Activated naive CD4-positive, alpha-beta T cell treated with Interleukin-2 at 50 U/mL for 16 hours (primary cell): ENCODE measurements around the gene LY6G6D.

Experiments
- DNase-seq: peaks from one replicate; pipeline ENCODE4 v3.0.0-alpha.2; 2020

Gene LY6G6D, protein sequence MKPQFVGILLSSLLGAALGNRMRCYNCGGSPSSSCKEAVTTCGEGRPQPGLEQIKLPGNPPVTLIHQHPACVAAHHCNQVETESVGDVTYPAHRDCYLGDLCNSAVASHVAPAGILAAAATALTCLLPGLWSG

GRCh38 chr6:31715022-31715958 lies at the start of gene LY6G6D:
Gene LY6G6D, plus strand, starts transcription at chr6:31715348. Its CDS starts 8 bp downstream, at chr6:31715356.
- no peak for DNase-seq

DNA sequence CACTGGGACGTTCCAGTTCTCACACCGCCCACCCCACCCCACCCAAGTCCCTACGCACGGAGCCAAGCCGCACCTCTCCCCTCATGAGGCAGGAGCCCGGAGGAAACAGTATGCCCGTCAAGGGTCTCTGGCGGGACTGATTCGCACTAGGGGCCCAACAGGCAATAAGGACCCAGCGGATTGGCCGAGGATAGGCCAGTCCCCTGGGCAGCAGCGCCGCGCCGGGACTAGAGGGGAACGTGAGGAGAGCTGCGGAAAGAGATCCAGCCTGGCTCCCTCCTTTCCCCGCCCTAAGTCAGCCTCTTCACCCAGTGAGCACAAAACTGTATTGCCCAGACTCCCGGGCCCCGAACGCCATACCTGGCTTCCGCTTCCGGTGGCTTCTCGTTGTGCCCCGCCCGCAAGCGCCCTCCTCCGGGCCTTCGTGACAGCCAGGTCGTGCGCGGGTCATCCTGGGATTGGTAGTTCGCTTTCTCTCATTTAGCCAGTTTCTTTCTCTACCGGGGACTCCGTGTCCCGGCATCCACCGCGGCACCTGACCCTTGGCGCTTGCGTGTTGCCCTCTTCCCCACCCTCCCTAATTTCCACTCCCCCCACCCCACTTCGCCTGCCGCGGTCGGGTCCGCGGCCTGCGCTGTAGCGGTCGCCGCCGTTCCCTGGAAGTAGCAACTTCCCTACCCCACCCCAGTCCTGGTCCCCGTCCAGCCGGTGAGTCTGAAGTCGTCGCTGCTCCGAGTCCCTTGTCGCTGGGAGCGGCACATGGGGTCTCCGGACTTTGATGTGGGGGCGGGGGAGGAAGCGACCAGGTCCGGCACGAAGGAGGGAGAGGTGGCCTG lies 49.4 kb upstream of the LY6G6D start, which contains the start of gene CSNK2B:
Gene CSNK2B (plus strand): TSS at position 580 of the 836 bp plus-strand sequence. CDS start 752 bp downstream, outside the sequence.
- DNase-seq = peak; percentile 99

DNA sequence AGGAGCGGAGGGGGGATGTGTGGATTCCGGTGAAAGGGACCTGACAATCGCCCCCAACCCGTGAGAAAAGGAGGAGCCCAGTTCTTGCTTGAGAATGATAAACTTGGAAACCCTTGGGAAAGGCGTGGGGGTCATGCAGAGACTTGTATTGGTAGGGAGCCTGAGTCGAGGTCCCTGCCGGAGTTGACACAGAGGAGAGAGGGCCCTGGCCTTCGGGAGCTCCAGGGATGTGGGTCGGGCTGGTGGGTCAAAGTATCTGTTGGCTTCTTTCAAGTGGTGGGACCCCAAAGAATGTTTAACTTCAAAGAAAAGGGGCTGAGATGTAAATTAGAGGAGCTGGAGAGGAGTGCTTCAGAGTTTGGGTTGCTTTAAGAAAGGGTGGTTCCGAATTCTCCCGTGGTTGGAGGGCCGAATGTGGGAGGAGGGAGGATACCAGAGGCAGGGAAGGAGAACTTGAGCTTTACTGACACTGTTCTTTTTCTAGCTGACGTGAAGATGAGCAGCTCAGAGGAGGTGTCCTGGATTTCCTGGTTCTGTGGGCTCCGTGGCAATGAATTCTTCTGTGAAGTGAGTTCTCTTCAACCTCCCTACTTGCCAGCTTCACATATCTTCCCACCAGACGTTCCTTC lies 48.7 kb upstream of the LY6G6D start:
- no peak for DNase-seq

- no peak for DNase-seq
Measured at GRCh38 chr6:31669676-31670075, 45.5 kb upstream of the LY6G6D start, which contains the start of gene LY6G5B. Gene LY6G5B, plus strand, starts transcription at chr6:31669976. Its CDS starts 975 bp downstream, at chr6:31670951.

DNA sequence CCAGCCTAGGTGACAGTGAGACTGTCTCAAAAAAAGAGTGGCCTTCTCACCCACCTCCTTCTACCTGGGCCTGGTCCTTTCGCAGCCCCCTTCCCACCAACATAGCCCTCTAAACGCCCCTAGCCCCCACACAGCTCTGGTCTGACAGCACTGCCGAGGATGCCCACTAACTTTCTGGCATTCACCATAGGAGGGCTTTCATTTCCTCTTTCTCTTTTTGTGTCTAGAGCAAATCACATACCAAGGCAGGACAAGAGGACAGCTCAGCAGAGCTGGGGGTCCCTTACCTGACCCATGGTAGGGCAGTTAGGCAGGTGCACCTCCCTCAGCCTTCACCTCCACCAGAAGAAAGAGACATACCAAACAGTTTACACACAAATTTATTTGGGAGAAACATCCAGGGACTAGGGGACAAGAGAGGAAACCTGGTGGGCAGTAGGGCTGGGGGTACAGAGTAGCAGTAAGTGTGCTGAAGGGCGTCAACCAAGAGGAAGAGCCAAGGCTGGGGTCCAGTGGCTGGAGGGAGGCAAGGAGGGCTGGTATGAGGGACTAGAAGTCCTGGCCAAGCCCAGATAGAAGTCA lies 38.7 kb upstream of the LY6G6D start:
- DNase-seq = no peak

- DNase-seq = no peak
Measured at GRCh38 chr6:31676904-31677303, 38.2 kb upstream of the LY6G6D start.

DNA sequence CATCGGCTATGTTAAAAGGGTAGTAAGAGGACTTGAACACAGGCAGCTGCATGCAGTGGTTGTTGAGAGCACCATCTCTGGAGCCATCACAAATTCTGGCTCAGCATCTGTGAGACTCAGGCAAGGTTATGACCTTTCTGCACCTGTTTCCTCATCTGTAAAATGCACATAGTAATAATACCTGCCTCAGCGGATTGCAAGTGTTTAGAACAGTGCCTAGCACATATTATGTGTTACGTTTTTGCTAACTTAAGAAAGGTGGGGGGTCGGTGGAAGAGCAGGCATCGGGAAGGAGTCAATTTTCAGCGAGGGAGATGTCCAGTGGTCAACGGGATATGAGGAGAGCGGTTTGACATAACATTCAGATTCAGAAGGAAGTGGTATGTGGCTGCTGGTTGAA lies 37.2 kb upstream of the LY6G6D start:
- no peak for DNase-seq

DNA sequence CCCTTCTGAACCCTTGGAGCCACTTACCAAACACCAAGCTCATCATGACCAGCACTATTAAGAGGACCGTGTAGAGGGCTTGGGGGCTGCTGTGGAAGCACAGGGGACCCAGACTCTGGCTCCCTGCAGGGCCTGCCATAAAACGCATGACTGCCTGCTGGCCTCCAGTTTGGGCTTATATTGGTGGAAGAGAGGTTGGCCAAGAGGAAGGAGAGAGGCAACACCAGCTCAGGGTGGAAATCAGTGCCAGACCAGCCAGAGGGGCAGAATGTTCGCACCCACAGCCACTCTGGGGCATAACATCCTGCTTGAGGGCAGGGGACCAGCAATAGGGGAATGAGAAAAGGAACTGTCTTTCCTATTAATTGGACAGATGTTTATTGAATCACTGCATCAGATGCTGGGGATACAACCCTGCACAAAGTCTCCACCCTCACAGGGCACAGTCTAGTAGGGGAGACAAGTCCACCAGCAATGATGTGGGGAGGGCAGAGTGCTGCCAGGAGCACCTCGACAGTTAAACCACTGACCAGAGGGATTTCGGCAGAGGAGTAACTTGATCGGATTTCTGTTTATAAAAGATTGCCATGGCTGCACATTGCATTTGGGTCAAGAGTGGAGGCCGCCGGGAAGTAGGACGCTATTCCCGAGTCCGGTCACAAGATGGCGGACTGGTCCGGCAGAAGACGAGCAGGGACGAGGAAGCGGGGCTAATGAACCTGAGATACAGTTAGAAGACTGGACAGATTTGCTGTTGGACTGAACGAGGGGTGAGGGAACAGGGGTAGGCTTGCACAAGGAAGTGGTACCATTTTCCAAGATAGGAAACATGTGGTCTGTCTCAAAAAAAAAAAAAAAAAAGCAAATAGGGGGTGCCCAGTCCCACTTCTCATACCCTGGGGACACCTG lies 34.7 kb upstream of the LY6G6D start, which contains the start of gene LY6G5C:
Gene LY6G5C (minus strand): TSS at position 842 of the 909 bp plus-strand sequence. CDS start 694 bp downstream, at position 148.
- peak; percentile 69 for DNase-seq

DNA sequence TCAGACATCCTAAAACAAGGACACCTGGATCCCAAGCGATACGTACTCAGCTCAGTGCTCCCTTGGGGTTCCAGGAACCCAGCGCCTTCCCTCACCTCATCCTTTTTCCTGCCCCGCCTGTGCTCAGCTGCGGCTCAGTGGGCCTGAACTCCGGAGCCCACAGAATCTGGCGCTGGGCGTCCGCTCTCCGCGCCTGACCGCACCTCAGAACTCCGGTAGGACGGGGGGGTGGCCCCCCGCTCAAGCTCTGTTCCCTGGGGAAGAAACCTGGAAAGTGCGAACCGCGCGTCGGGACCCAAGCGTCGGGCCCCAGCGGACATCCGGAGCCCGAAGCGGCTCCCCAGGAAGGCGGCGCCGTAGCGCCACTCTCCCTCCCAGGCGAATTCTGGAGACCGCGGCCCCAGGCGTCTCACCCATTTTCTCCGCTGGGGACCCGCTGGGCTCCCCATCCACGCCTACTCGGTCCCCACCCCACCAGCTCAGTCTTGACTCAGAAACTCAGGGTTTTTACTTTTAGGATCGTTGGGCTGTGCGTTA lies 33.9 kb upstream of the LY6G6D start:
- peak; percentile 55 for DNase-seq

DNA sequence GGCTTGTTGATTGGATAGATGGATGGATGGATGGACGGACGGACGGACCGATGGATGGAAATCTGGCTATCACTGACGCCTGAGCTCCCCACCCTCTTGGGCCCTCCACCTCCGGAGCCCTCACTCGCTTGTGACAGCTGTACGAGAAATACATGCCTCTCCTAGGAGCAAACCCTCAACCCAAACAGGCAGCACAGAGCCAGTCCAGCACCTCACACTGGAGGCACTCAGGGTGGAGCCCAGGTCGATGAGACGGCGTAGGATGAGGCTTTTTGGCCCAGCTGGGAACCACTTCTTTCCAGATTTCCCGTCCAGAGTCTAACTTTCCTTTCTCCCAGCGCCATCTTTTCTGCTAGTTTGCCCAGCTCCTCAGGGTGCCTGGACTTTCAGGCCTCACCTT lies 31.6 kb upstream of the LY6G6D start:
- no peak for DNase-seq

DNA sequence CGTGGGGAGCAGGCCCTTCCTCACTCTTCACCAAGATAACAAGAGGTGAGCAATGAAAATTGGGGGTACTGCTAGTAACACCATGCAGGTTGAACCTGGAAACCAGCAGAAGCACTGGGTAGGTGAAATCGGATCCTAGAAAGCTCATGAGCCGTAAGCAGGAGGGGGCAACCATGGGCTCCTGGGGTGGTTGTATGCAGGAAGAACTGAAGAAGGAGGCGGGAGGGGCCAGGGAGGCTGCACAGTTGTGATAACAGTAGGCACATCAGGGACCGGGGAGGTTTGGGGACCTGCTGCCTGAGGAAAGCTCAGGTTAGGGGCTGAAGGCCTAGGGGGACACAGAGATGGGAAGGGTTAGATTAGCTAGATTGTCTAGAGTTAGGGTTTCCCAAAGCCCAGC lies 28.7 kb upstream of the LY6G6D start:
- no peak for DNase-seq

DNA sequence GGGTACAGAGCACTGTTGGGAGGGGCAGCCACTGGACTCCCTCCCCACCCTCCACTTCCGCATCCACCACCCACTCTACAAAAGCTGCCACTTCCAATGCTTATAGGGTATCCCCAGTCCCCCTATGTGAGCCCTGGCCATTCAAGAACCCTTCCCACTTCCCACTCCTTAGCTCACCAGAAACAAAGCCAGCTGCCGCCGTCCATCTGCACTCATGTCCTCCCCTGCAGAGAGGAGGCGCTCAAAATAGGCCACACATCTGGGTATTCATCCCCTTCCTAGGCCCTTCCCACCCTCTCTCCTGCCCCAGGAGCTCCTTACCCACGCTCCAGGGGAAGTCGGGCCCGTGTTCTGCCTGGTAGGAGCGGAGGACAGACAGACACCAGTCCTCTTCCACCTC lies 27.8 kb upstream of the LY6G6D start:
- DNase-seq = no peak

DNA sequence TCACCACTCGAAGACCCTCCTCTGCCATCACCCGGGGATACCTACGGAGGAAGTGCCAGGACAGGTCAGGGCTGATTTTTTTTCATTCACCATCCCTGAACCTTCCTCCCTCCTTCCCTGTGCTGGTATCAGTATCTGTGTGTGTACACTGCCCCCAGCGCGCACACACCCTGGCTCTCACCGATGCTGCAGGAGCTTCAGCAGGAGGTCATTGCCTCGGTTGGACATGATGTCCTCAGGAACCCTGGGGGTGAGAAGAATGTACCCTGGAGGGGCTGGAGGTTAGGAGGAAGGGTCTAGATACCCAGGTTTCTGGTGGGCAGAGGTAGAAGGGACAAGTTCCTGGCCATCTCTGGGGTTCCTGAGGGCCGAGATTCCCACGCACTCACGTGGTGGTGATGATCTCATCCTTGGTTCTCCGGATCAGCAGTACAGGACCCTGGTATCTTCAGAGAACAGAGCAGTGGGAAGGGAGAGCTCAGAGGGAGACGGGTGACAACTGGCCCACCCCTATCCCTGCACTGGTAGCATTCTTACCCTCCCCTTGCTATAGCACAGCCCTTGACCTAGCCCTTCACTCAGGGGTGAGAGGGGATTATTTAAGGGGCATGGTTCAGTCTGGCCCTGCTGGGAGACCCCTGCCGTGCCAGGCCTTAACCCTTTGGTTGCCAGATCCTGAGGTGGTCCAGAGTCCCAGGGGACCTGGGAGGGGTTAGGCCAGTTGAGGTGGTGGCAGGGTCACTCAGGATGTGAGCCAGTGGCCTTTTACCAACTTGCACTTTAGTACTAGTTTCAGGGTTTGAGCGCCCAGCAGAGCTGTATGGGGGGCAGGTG lies 27.1 kb upstream of the LY6G6D start:
- no peak for DNase-seq

DNA sequence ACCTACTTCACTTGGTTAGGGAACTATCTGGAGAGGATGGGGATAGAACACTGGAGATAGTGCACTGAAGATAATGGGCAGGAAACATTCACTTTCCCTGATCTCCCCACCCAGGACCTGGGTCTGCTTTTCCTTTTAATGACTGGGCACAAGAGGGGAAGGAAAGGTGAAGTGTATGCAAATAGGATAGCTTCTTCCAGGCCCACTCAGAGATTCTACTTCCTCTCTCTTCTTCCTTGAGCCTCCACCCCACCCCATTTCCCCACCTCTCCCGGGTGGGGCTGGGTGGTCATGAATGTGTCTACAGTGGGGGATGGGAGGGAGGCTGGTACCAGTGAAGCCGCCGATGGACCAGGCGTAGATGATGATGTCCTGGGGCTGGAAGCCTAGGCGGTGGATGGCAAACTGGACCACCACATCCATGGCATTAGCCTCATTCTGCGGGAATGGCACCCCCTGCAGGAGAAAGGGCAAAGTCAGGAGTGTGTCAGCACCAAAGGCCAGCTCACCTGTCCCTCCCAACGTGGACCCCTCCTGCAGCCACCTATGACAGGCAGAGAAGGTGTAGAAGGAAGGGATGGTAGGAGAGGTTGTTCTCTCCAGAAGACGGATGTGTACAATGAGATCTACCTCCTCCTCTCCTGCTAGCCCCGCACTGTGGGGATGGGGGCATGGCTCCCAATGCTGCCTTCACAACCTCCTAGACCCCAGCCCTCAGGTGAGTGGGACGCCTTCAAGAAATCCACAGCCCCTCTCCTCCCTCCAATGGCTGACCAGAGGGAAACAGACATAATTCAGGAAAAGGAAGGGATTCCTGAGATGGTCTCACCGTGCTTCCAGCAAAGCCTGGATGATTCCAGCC lies 25.7 kb upstream of the LY6G6D start:
- DNase-seq = peak; percentile 14

- DNase-seq = no peak
Measured at GRCh38 chr6:31690231-31691077, 24.7 kb upstream of the LY6G6D start.

DNA sequence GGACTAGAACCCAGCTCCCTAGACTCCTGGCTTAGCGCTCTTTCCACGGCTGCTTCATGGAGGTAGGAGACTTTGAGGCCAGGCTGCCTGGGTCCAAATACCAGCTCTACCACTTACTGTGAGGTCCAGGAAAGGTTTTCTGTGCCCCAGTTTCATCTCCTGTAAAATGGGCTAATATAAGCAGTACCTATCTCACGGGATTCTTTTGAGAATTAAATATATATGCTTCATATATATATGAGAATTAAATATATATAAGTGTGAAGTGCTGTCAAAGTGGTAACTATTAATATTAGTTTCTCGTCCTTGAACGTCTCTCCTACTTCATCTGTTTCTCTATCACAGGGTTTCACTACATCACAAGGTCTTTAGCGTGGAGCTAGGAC lies 24.1 kb upstream of the LY6G6D start:
- no peak for DNase-seq

- DNase-seq = no peak
Measured at GRCh38 chr6:31691564-31692108, 23.5 kb upstream of the LY6G6D start.

DNA sequence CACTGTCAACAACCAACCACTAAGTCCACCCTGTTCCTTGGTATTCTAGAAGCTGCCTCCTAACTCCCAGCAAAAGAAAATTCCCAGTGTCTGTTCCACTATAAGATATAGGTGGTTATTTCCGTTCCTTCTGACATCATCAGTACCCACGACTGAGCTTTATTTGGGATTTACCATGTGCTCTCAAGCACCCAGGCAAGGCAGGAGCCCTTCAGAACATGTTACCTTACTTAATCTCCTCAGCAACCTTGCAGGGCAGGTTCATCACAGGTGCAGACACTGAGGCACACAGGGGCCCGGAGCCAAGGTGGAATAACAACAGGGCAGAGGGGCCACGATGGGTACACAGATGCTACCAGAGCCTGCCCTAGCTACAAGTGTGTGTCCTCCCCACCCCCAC lies 22.8 kb upstream of the LY6G6D start:
- DNase-seq = no peak
